ENCODE results near the gene ZNF217.

- no peak for TF ChIP-seq CTCF (conservative IDR thresholded peaks at IDR 0.05; ENCODE audit: low read length)
- TF ChIP-seq EZH2phosphoT487 (IDR thresholded peaks at IDR 0.05; ENCODE audit: borderline replicate concordance) = no peak
Observed at GRCh38 chr20:53579266-53579580, 14.4 kb downstream of the ZNF217 start.

Measured in Loucy (cell line).